DMS53 treated with DMSO at 0.1 percent for 48 hours (cell line): Measurements from ENCODE around the gene GABRR2.
"Not testable (repeated sequence)": the region's sequence is repeated elsewhere in the genome, so short reads cannot be mapped to it uniquely, and the experiment has no call there.

Experiments used
- DNase-seq: peaks from one replicate; lab custom pipeline; 2025; ENCODE audit not compliant: unreplicated experiment; lab: John Stamatoyannopoulos, UW

Gene GABRR2

DNA sequence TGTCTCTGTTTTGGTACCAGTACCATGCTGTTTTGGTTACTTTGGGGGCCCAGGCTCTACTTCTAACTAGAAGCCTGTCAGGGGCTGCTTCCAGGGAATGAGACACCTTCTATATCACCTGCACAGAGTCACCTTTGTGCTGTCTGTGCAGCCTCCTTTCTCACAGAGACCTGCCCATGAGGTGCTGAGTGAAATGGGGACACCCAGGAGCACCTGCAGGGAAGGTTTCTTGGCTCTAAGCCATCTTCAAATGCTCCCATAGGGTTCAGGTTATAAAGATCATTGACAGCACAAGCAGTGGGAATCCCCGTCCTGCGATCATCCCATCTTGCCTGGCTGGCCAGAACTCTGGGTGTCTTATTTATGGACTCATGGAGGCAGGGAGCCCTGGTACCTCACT, 19.1 kb downstream of the GABRR2 start:
- no peak for DNase-seq

DNA sequence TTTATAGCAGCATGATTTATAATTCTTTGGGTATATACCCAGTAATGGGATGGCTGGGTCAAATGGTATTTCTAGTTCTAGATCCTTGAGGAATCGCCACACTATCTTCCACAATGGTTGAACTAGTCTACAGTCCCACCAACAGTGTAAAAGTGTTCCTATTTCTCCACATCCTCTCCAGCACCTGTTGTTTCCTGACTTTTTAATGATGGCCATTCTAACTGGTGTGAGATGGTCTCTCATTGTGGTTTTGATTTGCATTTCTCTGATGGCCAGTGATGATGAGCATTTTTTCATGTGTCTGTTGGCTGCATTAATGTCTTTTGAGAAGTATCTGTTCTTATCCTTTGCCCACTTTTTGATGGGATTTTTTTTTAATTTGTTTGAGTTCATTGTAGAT, 20.0 kb downstream of the GABRR2 start:
- not testable (repeated sequence) for DNase-seq

DNA sequence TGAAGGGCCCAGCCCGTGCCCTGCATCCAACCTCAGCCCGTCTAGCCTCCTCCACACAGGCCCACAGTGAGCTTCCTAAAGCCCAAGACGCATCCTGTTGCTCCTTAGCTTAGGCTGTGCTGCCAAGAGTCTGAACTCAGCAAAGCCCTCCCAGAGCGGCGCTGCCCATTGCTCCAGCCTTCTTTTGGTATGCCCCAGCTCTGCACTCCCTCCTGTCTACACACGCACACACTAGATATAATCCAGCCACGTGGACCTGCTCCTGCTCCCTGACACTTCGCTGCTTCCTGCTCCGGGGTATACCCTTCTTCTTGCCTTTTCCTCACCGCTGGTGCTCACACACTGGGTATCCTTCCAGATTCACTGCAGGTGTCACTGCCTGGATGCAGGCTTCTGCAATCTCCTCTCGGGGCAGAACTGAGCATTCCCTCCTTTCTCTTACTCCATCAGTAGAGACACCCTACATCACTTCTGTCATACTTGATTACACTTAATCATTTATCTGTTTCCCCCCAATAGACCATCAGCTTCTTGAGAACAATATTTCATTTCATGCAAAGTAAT, 23.8 kb downstream of the GABRR2 start:
- peak; percentile 3 for DNase-seq

DNA sequence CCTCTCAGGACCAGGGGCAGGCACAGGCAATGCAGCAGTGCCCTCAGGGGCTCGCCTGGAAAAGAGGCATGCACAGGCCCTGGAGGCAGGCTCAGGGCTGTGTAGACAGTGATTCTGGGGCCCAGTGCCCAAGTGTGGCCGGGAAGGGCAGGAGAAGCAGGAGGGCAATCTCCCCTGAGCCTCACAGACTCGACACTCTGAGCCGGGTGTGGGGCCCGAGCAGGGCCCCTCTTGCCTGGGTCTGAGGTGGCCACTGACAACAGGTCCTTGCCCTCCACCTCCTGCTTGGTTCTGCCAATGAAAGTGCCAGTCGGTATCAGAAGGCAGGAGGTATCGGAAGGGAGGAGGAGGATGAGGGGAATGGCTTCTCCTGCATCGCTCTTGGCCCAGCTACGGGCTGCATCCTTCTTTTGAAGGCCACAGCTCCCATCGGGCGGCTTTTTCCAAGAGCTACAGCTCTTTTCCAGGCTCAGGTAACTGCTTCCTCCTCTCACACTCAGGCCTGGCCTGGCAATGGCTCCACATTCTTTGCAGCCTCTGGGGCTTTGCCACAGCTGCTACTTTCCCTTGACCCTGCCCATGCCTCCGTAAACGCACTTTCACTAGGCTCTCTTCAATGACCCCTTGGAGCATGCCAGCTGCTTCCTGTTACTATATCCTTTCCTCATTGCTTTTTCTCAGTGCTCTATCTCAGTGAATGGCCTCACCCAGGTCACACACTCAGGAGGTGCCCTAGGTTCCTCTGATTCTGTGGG, 24.5 kb downstream of the GABRR2 start:
- DNase-seq = peak; percentile 15

DNA sequence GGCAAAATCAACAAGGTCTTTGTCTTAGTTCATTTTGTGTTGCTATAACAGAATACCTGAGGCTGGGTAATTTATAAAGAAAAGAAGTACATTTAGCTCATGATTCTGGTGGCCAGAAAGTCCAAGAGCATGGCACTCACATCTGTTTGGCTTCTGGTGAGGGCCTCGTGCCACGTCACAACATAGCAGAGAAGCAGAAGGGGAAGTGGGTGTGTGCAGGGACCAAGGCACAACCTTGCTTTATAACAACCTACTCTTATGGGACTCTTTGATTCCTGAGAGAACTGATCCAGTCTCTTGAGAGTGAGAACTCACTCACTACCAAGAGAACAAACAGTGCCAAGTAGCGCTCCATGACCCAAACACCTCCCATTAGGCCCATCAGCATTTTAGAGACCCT, 25.4 kb downstream of the GABRR2 start:
- DNase-seq = no peak

DNA sequence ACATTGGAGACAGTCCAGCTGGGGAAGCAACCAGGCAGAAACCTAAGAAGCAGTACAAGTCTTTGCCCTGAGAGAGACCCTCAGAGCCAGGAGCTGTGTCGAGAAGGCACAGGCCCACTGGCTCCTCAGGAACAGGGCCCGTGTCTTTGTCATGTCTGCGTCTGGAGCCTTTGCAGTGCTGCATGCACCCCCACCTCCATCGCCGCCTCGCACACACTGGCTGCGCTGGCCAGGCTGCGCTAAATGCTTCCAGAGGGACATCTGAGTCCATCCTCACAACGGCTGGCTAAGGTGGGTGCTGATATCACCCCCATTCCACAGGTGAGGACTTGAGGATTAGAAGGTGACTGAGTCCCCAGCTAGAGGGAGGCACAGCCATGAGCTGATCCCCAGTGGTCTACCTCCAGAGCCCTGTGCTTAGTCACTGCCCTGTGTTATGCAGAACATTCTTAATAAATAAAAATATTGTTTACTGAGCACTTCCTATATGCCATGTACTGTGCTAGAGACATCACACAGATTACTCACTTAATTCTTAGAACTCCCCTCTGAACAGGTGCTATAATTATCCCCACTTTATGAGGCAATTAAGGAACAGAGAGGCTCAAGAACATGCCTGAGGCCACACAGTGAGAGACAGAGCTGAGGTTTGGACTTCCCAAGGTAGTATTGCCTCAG, 27.6 kb downstream of the GABRR2 start:
- no peak for DNase-seq

DNA sequence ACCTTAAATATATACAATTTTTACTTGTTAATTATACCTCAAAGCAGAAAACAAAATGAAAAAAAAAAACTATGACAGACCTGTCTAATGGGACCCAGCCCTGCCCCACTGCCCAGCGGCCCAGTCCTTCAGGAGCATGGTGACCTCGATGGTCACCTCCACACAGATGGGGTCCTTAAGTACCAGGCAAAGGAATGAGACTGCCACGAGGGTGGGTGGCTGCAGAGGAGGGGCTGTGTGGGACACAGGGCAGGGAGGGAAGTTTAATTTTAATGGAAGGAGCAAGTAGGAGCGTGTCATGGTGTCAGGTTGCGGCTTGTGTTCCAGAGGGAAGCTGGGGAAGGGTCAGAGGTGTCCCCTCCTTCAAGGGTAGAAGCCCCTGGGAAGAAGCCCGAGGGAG, 28.6 kb downstream of the GABRR2 start:
- DNase-seq = no peak

DNA sequence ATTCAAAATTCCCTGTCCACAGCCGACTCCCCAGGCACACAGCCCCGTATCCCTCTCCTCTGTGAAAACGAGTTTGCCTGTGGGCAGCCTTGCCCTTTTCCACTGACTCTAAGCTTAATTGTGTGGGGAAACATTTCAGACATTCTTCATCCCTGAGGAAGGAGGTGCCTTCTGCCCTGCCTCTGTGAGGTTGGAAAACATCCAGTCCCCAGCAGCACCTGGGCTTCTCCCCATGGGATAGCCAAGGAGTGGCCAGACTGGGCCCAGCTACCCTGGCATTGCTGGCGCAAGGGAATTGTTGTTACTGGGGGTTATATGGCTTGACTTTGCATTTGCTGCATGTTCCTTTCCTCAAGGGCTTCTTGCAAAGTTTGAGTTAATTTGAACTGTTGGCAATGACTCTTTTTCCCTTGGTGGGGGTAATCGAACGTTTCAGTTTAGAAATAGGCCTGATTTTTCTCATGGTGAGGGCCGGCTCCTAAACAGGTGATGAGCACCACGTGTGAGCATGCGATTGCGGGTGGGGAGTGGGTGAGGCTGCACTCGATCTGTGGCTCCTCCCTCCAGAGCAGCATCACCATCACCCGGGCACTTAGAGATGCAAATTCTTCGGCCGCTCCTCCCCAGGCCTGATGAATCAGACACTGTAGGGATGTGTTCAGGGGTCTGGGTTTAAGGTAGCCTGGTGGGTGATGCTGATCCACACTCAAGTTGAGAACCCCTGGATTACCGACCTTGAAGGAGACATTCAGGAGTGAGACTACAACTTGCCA, 29.9 kb downstream of the GABRR2 start:
- no peak for DNase-seq

DNA sequence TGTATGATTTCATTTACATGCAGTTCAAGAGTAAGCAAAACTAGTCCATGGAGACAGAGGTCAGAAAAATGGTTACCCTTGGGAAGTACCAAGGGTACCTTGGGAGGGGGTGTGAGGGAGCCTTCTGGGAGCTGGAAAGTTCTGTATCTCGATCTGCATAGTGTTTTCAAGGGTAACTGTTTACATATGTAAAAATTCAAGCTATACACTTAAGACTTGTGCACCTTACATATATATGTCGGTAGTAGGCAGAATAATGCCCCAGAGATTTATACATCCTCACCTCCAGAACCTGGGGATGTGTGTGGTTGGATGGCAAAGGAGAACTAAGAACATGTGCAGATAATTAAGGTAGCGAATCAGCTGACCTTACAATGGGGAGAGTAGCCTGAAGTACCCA, 31.0 kb downstream of the GABRR2 start:
- no peak for DNase-seq

DNA sequence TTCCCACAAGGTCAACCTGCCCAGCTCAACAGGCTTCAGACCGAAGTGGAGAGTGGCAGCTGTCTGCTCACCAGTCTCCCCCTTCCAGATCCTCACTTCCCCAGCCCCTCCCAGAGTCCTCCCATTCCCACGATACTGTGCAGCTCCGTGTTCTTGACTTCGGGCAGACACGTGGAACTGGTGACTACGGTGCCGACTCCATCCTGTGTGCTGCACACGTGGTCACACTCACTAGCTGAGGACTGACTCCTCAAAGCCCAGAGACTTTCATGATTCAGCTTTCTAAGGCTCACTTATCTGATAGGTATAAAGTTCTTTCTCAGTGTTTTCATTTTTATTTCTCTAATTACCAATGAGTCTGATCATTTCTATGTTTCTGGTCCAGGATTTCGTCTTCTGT, 32.4 kb downstream of the GABRR2 start:
- DNase-seq = no peak

DNA sequence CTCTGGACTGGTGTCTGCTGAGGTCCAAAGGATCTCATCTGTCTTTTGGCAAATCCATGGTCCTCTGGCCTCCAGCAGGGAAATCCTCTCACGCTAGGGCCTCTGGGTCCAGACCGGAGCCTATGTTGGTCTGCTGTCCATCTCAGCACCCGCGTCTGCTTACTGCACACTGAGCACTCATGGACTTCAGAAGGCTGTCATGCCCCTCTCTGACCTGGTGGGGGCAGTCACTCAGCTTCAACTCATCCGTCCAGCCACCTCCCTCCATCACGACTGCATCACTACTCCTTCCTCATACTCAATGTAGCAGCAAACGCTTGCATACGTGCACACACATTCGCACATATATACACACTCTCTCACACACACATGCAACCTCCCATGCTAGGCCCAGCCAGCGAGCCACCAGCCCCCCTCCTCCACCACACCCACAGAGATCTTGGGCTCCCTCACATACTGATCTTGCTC, 33.3 kb downstream of the GABRR2 start:
- no peak for DNase-seq

DNA sequence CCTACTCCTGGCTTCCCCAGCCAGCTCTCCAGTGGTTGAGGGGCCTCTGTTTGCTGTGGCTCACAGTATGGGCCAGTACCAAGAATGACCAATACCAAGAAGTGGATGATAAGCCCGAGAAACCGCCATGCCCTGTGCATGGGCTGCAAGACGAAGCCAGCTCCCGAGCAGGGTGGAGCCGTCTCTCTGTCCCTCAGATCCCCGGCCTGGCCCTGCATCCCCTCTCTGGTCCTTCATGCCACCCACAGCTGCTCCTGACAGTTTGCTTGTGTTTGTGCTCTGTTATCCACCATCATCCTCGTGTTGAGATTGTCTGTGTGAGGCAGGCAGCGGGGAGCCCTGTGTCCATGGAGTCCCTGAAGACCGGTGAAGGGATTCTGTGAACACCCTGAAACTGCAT, 36.1 kb downstream of the GABRR2 start:
- no peak for DNase-seq

DNA sequence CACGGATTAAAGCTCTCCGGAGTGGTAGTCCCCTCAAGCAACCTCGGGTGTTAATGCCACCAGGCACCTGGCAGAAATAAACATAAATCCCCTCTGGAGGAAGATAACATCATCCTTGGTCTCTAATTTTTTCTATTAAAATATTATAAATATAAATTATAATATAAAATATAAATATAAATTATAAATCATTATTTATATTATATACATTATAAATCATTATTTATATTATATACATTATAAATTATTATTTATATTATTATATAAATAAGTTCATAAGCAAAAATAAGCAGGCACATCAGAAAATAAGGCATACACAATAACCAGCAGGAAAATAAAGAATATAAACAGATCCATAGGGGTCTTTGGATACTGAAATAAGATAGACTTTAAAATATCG, 39.2 kb downstream of the GABRR2 start:
- no peak for DNase-seq

DNA sequence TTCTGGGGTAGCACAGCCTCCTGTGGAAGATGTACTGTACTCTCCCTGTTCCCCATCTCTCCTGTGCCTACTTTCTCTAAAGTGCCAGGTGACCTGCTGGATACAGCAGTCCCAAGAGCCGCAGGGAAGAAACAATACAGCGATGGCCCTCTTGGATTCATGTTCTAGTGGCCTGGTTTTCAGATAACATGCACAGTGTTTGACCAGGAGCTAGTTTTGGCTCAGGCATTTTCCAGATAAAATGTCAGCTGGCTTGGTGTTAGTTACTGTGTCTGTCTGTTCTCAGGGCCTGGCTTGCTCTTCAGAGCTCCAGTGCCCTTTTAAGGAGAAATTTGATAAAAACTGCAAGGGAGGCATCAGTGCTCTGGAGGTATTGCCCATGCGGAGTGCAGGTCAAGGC, 41.3 kb downstream of the GABRR2 start:
- no peak for DNase-seq

DNA sequence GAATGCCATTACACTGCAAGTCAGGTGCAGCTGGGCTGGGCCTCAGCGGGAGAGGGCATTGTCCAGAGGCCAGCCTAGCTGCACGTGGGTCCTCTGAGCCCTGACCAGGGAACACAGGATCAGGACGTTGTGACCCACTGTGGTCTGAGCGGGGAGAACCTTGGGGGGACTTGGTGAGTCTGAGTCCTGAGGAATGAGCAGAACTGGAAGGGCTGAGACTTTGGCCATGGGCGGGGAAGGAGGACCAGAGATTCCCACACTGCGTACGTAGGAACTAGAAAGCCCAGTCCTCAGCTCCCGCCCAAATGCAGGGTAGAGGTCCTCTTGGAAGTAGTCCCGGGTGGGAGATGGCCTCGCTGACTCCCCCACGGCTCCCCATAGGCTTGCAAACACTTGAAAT, 42.5 kb downstream of the GABRR2 start:
- no peak for DNase-seq

DNA sequence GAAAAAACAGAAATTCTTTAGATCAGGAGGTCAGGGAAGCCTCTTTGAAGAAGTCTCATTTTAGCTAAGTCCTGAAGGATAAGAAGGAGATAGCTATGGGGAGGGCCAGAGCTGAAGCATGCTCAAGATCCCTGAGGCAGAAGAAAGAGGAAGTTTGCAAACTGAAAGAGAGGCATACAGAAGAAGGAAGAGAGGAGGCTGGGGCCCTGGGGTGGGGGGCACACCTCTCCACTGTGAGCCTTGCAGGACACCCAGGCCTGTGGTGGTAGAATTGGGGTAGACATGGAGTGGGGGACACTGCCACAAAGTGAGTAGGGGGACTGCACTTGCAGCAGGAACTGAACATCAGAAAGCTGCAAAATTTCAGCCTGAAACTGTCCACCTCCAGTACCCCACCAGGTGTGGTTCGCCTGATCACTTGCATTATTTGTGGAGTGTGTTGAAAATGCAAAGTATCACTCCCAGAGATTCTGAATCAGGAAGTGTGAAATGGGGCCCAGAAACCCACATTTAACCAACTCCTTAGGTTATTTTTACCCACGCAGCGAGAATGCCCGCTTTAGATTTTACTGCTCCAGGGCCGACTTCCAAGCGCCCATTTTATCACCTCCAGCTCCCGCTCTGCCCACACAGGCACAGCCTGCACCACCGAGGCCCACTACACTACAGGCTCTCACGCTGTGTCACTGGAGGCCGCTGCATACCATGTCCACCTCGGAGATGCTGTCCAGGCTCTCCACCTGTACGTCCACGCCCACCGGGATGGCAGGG, 44.0 kb downstream of the GABRR2 start:
- no peak for DNase-seq

DNA sequence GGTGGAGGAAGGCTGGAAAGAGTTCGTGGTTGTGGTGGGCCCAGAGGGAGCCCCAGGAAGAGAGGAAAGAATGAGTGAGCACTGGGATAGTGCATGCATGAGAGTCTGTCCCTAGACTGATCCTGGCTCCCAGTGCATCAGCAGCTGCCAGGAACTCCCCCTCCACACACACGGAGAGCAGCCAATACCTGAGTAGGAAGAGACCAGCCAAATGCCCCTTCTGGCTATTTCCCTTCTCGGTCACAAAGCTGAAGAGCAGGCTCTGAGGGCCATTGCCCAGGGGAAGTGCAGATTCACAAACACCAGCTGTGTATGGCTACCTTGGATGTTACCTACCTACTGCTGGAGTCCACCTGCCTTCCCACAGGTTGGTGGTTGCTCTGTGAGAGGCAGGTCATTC, 45.1 kb downstream of the GABRR2 start:
- no peak for DNase-seq

DNA sequence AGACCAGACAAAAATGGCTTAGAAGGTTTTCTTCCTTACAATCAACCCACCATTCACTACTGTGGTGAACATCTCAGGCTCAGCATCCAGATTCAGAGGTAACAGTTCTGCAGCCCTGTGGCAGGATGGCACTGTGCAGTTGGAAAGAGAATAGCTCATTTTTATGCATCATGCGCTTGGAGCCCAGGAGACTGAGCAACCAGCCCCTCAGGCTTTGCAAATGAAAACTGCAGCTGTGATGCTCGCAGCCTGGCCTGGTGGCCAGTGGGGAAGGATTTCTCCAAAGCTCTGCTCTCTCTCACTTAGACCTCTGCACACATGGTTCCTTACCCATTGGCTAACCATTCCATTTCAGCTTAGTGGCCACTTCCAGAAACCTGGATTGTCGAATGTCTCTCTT, 45.8 kb downstream of the GABRR2 start:
- DNase-seq = no peak

DNA sequence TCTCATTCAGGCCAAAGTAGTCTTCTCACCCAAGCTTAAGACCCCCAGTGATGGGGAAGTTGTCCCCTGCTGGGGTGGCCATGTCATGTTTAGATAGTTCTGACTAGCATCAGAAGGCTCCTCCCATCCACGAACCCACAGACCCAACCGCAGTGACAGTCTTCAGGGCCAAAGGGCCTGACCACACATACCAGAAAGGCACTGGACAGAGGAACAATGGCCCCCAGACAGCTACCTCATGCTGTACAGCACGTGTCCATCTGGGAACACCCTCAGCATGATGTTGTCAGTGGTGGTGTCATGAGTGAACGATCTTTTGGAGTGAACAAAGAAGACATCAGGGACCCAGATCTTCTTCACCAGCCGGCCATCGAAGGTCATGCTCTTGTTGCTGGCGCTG, 46.3 kb downstream of the GABRR2 start:
- no peak for DNase-seq

DNA sequence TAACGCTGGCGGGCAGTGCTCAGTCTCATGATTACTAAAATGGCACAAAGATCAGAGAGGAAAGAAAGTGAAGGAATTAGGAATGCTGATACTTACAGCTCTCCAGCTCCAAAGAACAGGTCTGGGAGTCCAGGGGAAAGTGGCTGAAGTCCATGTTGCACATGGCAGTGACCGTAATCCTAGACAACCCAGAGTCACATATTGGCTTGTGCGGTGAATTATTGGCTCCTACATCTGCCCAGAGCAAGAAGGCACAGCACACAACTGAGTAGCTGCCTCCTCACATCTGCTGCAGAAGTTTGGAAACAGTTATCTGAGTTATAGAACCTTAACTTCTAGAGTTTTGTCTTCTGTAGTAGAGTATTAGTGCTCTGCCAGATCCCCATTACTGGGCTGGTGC, 47.2 kb downstream of the GABRR2 start:
- DNase-seq = no peak

DNA sequence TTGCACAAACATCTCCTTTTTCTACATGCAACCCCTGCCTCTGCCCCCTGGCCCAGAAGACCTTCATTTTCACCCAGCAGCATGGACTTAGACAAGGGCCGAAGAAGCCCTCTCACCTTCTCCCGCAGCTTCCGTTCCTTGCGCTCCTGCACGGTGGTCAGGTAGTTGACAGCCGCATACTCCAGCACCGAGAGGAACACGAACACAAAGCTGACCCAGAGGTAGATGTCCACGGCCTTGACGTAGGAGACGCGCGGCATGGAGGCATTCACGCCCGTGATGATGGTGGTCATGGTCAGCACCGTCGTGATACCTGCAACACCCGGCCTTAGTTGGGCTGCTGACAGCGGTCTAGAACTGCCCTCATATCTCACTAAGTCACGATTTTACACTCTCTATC, 50.8 kb downstream of the GABRR2 start:
- no peak for DNase-seq
